ENCODE results near the gene ZNF429. TPM values are rescaled to one million over a fixed set of nuclear protein-coding genes. Genes with fewer than 3 reads are reported as not detected.
A peak's percentile ranks its signal among the peaks of the same experiment; 100 is the strongest.
"Not testable (repeated sequence)": the region's sequence is repeated elsewhere in the genome, so short reads cannot be mapped to it uniquely, and the experiment has no call there.

The ZNF429 gene
- total RNA-seq, 2 experiments from 2014 or later = 13.3 to 15.5 TPM

DNA sequence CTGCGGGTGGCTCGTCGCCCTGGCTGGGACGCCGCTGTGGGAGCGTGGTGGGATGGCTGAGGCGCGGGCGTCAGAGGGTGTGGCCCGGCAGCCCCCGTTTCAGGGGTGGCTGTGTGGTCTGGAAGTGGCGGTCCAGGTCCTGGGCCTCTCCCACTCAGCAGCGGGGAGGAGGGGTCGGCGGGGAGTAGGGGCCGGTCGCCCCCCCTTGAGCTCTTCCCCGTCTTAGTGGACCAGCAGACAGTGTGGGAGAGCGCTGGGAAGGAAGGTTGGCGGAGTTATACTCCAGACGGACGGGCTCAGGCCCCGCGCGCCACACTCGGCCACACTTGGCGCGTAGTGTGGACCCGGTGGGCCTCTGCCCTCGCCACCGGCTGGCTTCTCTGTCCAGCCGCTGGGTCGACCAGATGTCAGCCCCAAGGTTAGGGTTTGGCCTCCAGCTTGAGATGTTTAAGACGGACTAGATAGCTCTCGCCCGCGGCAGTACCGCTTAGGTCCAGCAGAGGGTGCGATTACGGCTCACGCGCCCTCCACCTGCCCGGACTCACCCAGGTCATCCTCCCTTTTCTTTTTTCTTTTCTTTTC, 21.7 kb upstream of the ZNF429 start:
- Mint-ChIP-seq H3K27ac (no peak overlapping the region), H3K4me3 (no peak overlapping the region), H3K36me3 (ENCODE audit: low read depth) (peaks cover 3% of the 10 kb centered on the region), H3K9me3 (ENCODE audit: low read depth) (no peaks in the 10 kb centered on the region), H3K4me1 (no peaks in the 10 kb centered on the region), H3K27me3 (no peaks in the 10 kb centered on the region)
- intact Hi-C loops (cut with DNase I, micrococcal nuclease) = loop anchor here (1.0 to 10.0 kb wide), 3 partner anchors 211 to 1399 kb away; no protein-coding TSS in a partner anchor
- CTCF ChIA-PET = interaction anchor here (0.6 to 2.8 kb wide), 19 partner anchors 9 to 568 kb away, joined by 3 to 14 read pairs (median 4); partner anchors contain the start of genes ZNF257 and ZNF708
- POLR2A ChIA-PET = interaction anchor here (1.0 kb wide), 1 partner anchor 22 kb away, joined by 5 read pairs; the partner anchor contains the start of gene ZNF429
- ATAC-seq (peak; percentile 54), DNase-seq (peak; percentile 81)

DNA sequence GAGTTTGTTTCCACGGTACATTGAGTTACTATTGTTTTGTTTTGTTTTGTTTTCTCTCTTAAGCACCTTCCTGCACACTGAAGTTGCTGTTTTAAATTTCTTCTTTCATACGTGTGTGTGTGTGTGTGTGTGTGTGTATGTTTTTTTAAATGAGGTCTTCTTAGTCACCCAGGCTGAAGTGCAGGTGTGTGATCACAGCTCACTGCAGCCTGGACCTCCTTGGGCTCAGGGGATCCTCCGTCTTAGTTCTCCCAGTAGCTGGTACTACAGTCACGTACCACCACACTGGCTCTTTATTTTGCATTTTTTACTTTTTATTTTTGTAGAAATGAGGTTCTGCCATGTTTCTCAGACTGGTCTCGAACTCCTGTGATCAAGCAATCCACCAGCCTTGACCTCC, 20.8 kb upstream of the ZNF429 start:
- DNase-seq = no peak
- POLR2A ChIA-PET = no interaction called here
- intact Hi-C loops (cut with DNase I, micrococcal nuclease) = loop anchor here (1.0 to 10.0 kb wide), 3 partner anchors 210 to 1398 kb away; no protein-coding TSS in a partner anchor

DNA sequence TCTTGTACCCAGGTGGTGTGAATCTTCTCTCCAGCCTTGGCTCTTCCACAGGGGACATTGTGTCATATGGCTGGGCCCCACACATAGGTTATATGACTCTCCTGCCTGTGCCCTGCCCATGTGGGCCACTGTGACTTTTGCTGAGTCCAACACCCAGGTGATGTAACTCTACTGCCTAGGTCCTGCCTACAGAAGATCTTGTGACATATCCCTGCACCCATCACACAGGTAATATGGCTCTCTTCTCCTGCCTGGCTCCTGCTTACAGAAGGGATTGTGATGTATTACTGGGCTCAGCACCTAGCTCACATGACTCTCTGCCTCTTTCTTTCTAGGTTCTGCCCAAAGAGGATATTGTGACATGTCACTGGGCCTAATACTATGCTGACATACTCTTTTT, 19.5 kb upstream of the ZNF429 start:
- Mint-ChIP-seq H3K9me3 (ENCODE audit: low read depth) (no peaks in the 10 kb centered on the region), H3K27ac (no peak overlapping the region), H3K4me1 (no peaks in the 10 kb centered on the region), H3K4me3 (no peak overlapping the region), H3K27me3 (no peaks in the 10 kb centered on the region), H3K36me3 (ENCODE audit: low read depth) (peaks cover 3% of the 10 kb centered on the region)
- no peak for ATAC-seq
- POLR2A ChIA-PET = no interaction called here
- intact Hi-C loops (cut with DNase I, micrococcal nuclease) = loop anchor here in 1 of 2 experiments (10.0 kb wide), 1 partner anchor 209 kb away; no protein-coding TSS in a partner anchor
- CTCF ChIA-PET = no interaction called here
- no peak for DNase-seq

More for the DNA sequence above, 20.8 kb upstream of the ZNF429 start:
- H3K27me3 Mint-ChIP-seq = no peaks in the 10 kb centered on the region
- no peaks in the 10 kb centered on the region for H3K4me1 Mint-ChIP-seq
- H3K9me3 Mint-ChIP-seq (ENCODE audit: low read depth) = no peaks in the 10 kb centered on the region
- no peak overlapping the region for H3K4me3 Mint-ChIP-seq
- no peak overlapping the region for H3K27ac Mint-ChIP-seq
- no peak for ATAC-seq
- peaks cover 3% of the 10 kb centered on the region for H3K36me3 Mint-ChIP-seq (ENCODE audit: low read depth)
- CTCF ChIA-PET = interaction anchor here (0.6 to 2.8 kb wide), 6 partner anchors 10 to 483 kb away, joined by 3 to 14 read pairs (median 6); no protein-coding TSS in a partner anchor

DNA sequence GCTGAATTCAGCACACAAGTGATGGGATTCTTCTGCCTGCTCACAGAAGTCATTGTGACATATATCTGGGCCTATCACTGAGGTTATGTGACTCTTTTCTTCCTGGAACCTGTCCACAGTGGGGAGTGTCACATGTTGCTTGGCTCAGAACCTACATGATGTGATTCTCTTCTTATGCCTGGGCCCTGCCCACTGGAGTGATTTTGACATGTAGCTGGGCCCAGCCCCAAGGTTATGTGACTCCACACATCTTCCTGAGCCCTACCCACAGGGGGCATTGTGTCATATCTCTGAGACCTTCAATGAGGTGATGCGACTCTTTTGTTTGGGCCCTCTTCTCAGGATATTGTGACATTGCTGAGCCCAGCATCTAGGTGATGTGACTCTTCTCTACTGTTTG, 17.4 kb upstream of the ZNF429 start:
- Mint-ChIP-seq H3K36me3 (ENCODE audit: low read depth) (peaks cover 3% of the 10 kb centered on the region), H3K4me1 (no peaks in the 10 kb centered on the region), H3K27me3 (no peaks in the 10 kb centered on the region), H3K9me3 (ENCODE audit: low read depth) (no peaks in the 10 kb centered on the region), H3K27ac (no peak overlapping the region), H3K4me3 (no peak overlapping the region)
- CTCF ChIA-PET = no interaction called here
- no peak for DNase-seq
- POLR2A ChIA-PET = no interaction called here
- ATAC-seq = peak; percentile 55
- intact Hi-C loops (cut with DNase I, micrococcal nuclease) = loop anchor here in 1 of 2 experiments (10.0 kb wide), 1 partner anchor 207 kb away; no protein-coding TSS in a partner anchor

DNA sequence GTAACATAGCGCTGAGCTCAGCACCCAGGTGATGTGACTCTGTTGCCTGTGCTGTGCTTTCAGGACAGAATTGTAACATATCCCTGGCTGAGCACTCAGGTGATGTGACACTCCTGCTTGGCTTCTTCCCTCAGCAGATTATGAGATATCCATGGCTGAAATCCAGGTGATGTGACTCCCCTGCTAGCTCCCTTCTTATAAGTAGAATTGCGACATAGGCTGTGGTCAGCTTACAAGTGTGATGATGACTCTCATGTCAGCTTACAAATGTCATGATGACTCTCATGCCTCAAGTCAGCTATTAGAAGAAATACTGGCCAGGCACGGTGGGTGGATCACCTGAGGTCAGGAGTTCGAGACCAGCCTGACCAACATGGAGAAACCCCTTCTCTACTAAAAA, 14.3 kb upstream of the ZNF429 start:
- Mint-ChIP-seq H3K36me3 (ENCODE audit: low read depth) (peaks cover 17% of the 10 kb centered on the region), H3K9me3 (ENCODE audit: low read depth) (no peaks in the 10 kb centered on the region), H3K27me3 (no peaks in the 10 kb centered on the region), H3K4me3 (no peak overlapping the region), H3K4me1 (no peaks in the 10 kb centered on the region), H3K27ac (no peak overlapping the region)
- DNase-seq (no peak), ATAC-seq (no peak)
- ChIA-PET CTCF (no interaction called here), POLR2A (no interaction called here)
- intact Hi-C loops (cut with DNase I, micrococcal nuclease) = no loop called here

DNA sequence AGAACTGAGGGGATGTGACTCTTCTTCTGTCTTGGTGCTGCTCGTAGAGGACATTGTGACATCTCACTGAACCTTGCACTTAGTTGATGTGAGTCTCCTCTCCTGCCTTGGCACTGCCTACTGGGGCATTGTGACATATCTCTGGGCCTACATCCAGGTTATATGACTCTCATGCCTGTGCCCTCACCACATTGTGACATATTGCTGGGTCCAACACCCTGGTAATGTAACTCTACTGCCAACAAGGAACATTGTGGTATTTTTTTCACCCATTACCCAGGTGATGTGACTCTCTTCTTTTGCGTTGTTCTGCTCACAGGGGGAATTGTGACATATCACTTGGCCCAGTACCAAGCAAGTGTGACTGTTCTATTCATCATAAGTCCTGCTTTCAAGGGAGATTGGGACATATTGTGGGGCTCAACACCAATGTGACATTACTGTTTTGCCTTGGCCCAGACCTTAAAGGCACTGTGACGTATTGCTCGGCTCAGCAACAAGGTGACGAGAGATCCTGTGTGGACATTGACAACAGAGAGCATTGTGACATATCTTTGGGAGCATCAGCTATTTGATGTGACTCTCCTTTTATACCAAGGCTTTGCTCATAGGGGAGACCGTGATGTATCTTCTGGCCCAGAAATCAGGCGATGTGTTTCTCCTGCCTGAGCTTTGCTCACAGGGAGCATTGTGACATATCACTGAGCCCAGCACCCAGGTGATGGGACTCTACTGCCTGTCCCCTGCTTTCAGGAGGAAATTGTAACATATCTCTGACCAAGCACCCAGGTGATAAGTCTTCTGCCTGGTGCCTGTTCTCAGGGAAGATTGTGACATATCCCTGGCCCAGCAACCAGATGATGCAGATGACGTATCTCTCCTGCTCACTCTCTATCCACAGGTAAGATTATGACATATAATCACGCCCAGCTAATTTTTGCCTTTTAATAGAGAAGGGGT, 12.2 kb upstream of the ZNF429 start:
- Mint-ChIP-seq H3K27ac (no peak overlapping the region), H3K4me3 (no peak overlapping the region), H3K9me3 (ENCODE audit: low read depth) (no peaks in the 10 kb centered on the region), H3K27me3 (no peaks in the 10 kb centered on the region), H3K36me3 (ENCODE audit: low read depth) (peaks cover 22% of the 10 kb centered on the region), H3K4me1 (no peaks in the 10 kb centered on the region)
- ATAC-seq = no peak
- CTCF ChIA-PET = no interaction called here
- intact Hi-C loops (cut with DNase I, micrococcal nuclease) = no loop called here
- DNase-seq = no peak
- POLR2A ChIA-PET = no interaction called here

DNA sequence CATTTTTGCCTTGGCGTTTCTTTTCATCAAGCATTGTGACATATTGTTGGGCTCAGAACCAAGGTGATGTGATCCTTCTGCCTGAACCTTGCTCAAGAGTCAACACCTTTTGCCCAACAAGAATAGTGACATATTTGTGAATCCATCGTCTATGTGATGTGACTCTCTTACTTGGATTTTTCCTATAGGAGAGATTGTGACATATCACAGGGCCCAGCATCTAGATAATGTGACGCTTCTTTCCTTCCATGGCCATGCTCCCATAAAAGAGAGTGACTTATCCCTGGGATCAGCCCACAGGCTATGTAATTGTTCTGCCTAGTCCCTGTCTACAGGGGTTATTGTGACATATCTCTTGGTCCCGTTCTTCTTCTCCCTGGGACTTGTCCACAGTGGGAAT, 8.5 kb upstream of the ZNF429 start:
- intact Hi-C loops (cut with DNase I, micrococcal nuclease) = no loop called here
- H3K4me1 Mint-ChIP-seq = no peaks in the 10 kb centered on the region
- H3K4me3 Mint-ChIP-seq = no peak overlapping the region
- ATAC-seq (no peak), DNase-seq (no peak)
- POLR2A ChIA-PET = no interaction called here
- CTCF ChIA-PET = no interaction called here
- no peaks in the 10 kb centered on the region for H3K27me3 Mint-ChIP-seq
- H3K9me3 Mint-ChIP-seq (ENCODE audit: low read depth) = no peaks in the 10 kb centered on the region
- H3K36me3 Mint-ChIP-seq (ENCODE audit: low read depth) = peaks cover 26% of the 10 kb centered on the region
- no peak overlapping the region for H3K27ac Mint-ChIP-seq

DNA sequence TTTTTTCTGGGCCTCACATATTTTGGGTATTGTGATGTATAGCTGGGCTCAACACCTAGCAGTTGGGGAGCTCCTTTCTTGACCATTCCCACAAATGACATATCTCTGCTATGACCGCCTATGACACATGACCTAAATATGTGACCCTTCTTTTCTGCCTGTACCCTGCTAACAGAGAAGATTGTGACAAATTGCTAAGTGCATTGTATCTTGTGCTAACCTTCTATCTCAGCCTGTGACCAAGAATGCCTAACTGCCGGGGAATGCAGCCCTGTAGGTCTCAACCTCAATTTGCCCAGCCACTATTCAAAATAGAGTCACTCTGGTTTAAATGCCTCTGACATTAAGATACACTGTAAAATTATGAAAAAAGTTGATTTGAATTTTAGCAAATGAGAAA, 6.8 kb upstream of the ZNF429 start:
- CTCF ChIA-PET = interaction anchor here (0.7 kb wide), 1 partner anchor 187 kb away, joined by 3 read pairs; no protein-coding TSS in a partner anchor

DNA sequence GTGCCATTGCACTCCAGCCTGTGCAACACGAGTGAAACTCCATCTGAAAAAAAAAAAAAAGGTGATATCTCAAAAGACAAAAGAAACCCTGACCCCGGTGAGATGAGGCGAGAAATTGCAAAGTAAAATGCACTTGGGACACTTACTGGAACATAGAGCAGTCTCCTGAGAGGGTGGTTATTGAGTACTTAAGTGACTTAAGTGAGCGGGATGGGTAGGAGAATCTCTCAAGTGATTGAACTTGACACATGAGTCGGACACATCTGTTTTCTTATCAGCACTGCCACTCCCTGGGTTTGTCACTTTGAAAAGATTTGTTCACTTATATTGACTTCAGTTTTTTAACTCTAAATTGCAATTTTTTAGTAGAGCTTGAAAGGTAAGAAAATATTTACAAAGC, 2.8 kb downstream of the ZNF429 start:
- no peak overlapping the region for H3K4me3 Mint-ChIP-seq

More for the DNA sequence above, 6.8 kb upstream of the ZNF429 start:
- POLR2A ChIA-PET = no interaction called here
- H3K4me1 Mint-ChIP-seq = no peaks in the 10 kb centered on the region
- H3K27ac Mint-ChIP-seq = no peak overlapping the region
- peaks cover 27% of the 10 kb centered on the region for H3K36me3 Mint-ChIP-seq (ENCODE audit: low read depth)
- DNase-seq (no peak), ATAC-seq (no peak)
- intact Hi-C loops (cut with DNase I, micrococcal nuclease) = no loop called here
- H3K4me3 Mint-ChIP-seq = no peak overlapping the region
- no peaks in the 10 kb centered on the region for H3K27me3 Mint-ChIP-seq
- no peaks in the 10 kb centered on the region for H3K9me3 Mint-ChIP-seq (ENCODE audit: low read depth)

DNA sequence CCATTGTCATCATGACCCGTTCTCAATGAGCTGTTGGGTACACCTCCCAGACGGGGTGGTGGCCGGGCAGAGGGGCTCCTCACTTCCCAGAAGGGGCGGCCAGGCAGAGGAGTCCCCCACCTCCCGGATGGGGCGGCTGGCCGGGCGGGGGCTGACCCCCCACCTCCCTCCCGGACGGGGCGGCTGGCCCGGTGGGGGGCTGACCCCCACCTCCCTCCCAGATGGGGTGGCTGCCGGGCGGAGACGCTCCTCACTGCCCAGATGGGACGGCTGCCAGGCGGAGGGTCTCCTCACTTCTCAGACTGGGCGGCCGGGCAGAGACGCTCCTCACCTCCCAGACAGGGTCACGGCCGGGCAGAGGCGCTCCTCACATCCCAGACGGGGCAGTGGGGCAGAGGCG, 5.7 kb downstream of the ZNF429 start:
- H3K4me3 Mint-ChIP-seq; intact Hi-C loops (cut with DNase I, micrococcal nuclease); DNase-seq; POLR2A ChIA-PET; H3K27me3 Mint-ChIP-seq; ATAC-seq; CTCF ChIA-PET; H3K9me3 Mint-ChIP-seq (ENCODE audit: low read depth); H3K27ac Mint-ChIP-seq: not testable (repeated sequence)
- peaks cover 39% of the 10 kb centered on the region for H3K4me1 Mint-ChIP-seq
- H3K36me3 Mint-ChIP-seq (ENCODE audit: low read depth) = peaks cover 51% of the 10 kb centered on the region

More for the DNA sequence above, 2.8 kb downstream of the ZNF429 start:
- intact Hi-C loops (cut with DNase I, micrococcal nuclease) = loop anchor here (10.0 kb wide), 3 partner anchors 327 to 1473 kb away; partner anchors contain the start of genes ZNF43 (in 1 of the 2), ZNF682 (in 1 of the 2) and ZNF85 (in 1 of the 2)
- Mint-ChIP-seq H3K9me3 (ENCODE audit: low read depth) (peaks cover 4% of the 10 kb centered on the region), H3K27me3 (no peaks in the 10 kb centered on the region), H3K27ac (peak overlapping the region; percentile 19), H3K36me3 (ENCODE audit: low read depth) (peaks cover 43% of the 10 kb centered on the region), H3K4me1 (peaks cover 38% of the 10 kb centered on the region)
- no peak for DNase-seq
- no peak for ATAC-seq
- POLR2A ChIA-PET = no interaction called here
- CTCF ChIA-PET = no interaction called here

DNA sequence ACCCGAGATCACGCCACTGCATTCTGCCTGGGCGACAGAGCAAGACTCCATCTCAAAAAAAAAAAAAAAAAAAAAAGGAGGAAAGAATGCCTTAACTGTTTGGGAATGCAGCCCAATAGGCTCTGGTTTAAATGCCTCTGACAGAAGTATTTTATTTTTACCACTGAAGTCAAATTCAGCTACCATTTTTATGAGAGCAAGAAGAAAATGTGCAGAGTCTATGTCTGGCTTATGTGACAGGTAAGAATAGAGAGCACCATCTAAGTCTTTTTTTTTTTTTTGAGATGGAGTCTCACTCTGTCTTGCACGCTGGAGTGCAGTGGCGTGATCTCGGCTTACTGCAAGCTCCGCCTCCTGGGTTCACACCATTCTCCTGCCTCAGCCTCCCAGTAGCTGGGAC, 7.2 kb downstream of the ZNF429 start:
- ATAC-seq; DNase-seq; H3K4me3 Mint-ChIP-seq; intact Hi-C loops (cut with DNase I, micrococcal nuclease); H3K27me3 Mint-ChIP-seq; H3K27ac Mint-ChIP-seq; POLR2A ChIA-PET: not testable (repeated sequence)
- H3K36me3 Mint-ChIP-seq (ENCODE audit: low read depth) = peaks cover 58% of the 10 kb centered on the region
- peaks cover 15% of the 10 kb centered on the region for H3K9me3 Mint-ChIP-seq (ENCODE audit: low read depth)
- H3K4me1 Mint-ChIP-seq = peaks cover 37% of the 10 kb centered on the region
- CTCF ChIA-PET = interaction anchor here (0.6 kb wide), 3 partner anchors 13 to 1063 kb away, joined by 3 to 5 read pairs (median 4); partner anchors contain the start of gene ZNF100

Measured in activated CD4-positive, alpha-beta T cell treated with anti-CD3 and anti-CD28 coated beads for 36 hours (primary cell).